Ovary (tissue), 9 donors: ENCODE measurements around the gene STXBP1. TPM values are rescaled to one million over a fixed set of nuclear protein-coding genes. Genes with fewer than 3 reads are reported as not detected.
"Not testable (repeated sequence)": the region's sequence is repeated elsewhere in the genome, so short reads cannot be mapped to it uniquely, and the experiment has no call there.

Experiments used
- DNase-seq, 5 donors: peaks; one replicate each; pipeline ENCODE4 v3.0.0-alpha.2; 2019 to 2020
- H3K27ac ChIP-seq, 2 donors: fragments of 200-600 bp; one replicate each; pipeline versions ENCODE4 v1.5.1 to v1.8.0; 2019 to 2022
- H3K27me3 ChIP-seq: fragments of 200-600 bp; one replicate; pipeline ENCODE4 v1.8.0; 2022
- H3K36me3 ChIP-seq: fragments of 200-600 bp; sonication (generic); one replicate; pipeline ENCODE4 v1.5.1; 2019
- H3K4me1 ChIP-seq: one replicate; pipeline ENCODE4 v1.8.1; 2013; ENCODE audit warnings: mild to moderate bottlenecking, moderate library complexity; ENCODE audit not compliant: insufficient read depth
- H3K4me3 ChIP-seq: fragments of 200-600 bp; sonication (generic); one replicate; pipeline ENCODE4 v1.5.1; 2017
- H3K9me3 ChIP-seq, 2 donors: fragments of 200-600 bp in 1 of 2; sonication (generic) in 1 of 2; one replicate each; pipeline versions ENCODE4 v1.5.1 to v1.8.1; 2013 to 2019; ENCODE audit warnings: mild to moderate bottlenecking in 1 of 2, moderate library complexity in 1 of 2
- EP300 ChIP-seq: sonication (generic); formaldehyde crosslinking; IDR thresholded peaks from one replicate; pipeline ENCODE4 v1.6.1; 2017; ENCODE audit warnings: antibody characterized with exemption
- POLR2A ChIP-seq: fragments of 450-650 bp; IDR thresholded peaks from one replicate; pipeline ENCODE4 v1.6.1; 2017; ENCODE audit warnings: antibody characterized with exemption, mild to moderate bottlenecking, moderate library complexity
- WGBS, 3 donors: extraction: QIAGEN DNeasy Blood & Tissue Kit in 1 of 3; methylation state at CpG; one replicate each; pipeline versions ENCODE4 v1.1.5 to v1.1.7; 2013 to 2017; 5-methylcytosine and 5-hydroxymethylcytosine counted together
- intact Hi-C, 4 donors: fragments of 100-400 bp; cut with DNase I; formaldehyde crosslinking; loops; one replicate each; pipeline versions ENCODE4 v1.11.0 to v1.15.1; 2022 to 2023
- polyA plus RNA-seq, 2 donors: library from polyadenylated mRNA; stranded (reverse); fragments of 200-250 nt in 1 of 2; fragments of 350-450 nt in 1 of 2; fragmentation: Illumina TruSeq in 1 of 2; extraction: RNeasy Lipid Tissue Mini Kit (QIAGEN cat#74804) in 1 of 2; gene quantifications; one replicate each; pipeline ENCODE4 v1.2.3, GENCODE V29; 2013 to 2014
- total RNA-seq, 7 donors: library from RNA; depleted of rRNA in 2 of 7; stranded (reverse); fragments of >200 nt in 2 of 7; fragmentation: NEBNext Ultra II Directional in 3 of 7; extraction: Animal tissue kit (Norgen Biotek cat#: 25700) in 3 of 7; gene quantifications; one replicate each; pipeline versions ENCODE4 v1.1.0 to v1.2.4, GENCODE V29; 2016 to 2023
- TF ChIP-seq, protein P1 (sequence below), 3 donors: fragments of 450-650 bp in 2 of 3; fragments of 200-600 bp in 1 of 3; IDR thresholded peaks; one replicate each; pipeline versions ENCODE4 v1.5.1 to v1.8.0; 2016 to 2022; ENCODE audit warnings: antibody characterized with exemption in 3 of 3, mild to moderate bottlenecking in 1 of 3
- donor health status: DM: no; HTN: no; CAD: no; lungs with moderate emphysema.
- donor health status: DM: no; HTN: no; CAD: no.
- donor health status: Bipolar disorder and iron deficiency.
- donor health status: DM: yes; HTN: yes; CAD: no.
- donor health status: DM: no; HTN: no; CAD: no.
- donor health status: DM: yes; HTN: yes; CAD: no.

STXBP1 gene
- total and polyA plus RNA-seq, 9 donors = 18.8 to 102 (median 75.7) TPM

DNA sequence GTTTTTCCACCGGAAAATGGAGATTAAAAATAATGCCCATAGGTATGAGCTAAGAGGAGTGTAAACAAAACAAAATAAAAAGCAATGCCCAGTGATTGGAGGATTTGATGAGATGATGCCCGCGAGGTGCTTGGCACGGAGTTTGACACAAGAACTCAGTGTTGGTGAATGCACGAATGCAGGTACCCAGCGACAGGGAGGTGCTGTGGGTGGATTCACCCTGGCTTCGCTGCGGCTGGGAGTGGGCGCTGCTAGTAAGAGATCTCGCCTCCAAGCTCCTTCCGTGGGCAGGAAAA is 526 bp upstream of the STXBP1 start:
- Histone ChIP-seq H3K4me1 (peaks cover 9% of the 10 kb centered on the region), H3K36me3 (no peaks in the 10 kb centered on the region), H3K4me3 (peak overlapping the region; percentile 41), H3K27ac (peak overlapping the region; percentile 42 to 71), H3K27me3 (no peaks in the 10 kb centered on the region), H3K9me3 (no peaks in the 10 kb centered on the region)
- DNase-seq = no peak
- TF ChIP-seq POLR2A (no peak), EP300 (no peak)
- TF ChIP-seq, protein P1, sequence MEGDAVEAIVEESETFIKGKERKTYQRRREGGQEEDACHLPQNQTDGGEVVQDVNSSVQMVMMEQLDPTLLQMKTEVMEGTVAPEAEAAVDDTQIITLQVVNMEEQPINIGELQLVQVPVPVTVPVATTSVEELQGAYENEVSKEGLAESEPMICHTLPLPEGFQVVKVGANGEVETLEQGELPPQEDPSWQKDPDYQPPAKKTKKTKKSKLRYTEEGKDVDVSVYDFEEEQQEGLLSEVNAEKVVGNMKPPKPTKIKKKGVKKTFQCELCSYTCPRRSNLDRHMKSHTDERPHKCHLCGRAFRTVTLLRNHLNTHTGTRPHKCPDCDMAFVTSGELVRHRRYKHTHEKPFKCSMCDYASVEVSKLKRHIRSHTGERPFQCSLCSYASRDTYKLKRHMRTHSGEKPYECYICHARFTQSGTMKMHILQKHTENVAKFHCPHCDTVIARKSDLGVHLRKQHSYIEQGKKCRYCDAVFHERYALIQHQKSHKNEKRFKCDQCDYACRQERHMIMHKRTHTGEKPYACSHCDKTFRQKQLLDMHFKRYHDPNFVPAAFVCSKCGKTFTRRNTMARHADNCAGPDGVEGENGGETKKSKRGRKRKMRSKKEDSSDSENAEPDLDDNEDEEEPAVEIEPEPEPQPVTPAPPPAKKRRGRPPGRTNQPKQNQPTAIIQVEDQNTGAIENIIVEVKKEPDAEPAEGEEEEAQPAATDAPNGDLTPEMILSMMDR (IDR thresholded peaks at IDR 0.05) = no peak
- intact Hi-C loops = loop anchor here in 1 of 4 donors (5.0 kb wide), 1 partner anchor 1771 kb away; no protein-coding TSS in a partner anchor
- WGBS, 3 donors = 1 to 2% (median 2%) methylated on average over 11 of the region's 11 CpGs

DNA sequence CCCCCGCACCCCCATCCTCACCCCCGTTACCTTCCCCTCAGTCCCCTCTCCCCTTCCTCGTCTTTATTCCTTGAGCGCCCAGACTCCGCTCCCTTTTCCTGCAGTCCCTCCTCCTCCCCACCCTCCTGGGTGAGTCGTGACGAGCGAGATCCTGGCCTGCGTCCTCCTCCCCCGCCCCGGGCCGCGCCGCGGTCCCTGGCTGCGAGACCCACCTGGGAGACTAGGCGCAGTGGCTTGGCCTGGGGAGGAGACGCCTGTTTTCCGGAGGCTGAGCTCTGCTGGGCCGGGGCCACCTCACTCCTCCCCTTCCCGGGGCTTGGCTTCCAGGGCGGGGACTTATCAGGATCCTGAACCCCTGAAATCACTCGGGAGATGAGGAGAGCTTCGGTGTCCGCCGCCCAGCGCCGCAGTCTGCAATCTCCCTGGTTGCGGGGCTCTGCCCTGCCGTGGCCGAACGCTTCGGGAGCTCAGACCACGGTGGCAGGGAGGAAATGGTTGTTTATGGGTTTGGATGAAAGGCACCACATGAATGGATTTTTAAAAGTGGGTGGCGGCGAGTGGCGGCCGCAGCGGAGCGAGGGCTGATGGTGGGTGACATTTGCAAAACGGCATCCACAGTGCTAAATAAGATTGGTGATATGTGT is 984 bp downstream of the STXBP1 start:
- intact Hi-C loops = loop anchor here in 1 of 4 donors (5.0 kb wide), 1 partner anchor 1769 kb away; no protein-coding TSS in a partner anchor
- peaks cover 8% of the 10 kb centered on the region for H3K4me1 ChIP-seq
- 1% methylated on average over 39 to 41 of the region's 41 CpGs for WGBS, 3 donors

DNA sequence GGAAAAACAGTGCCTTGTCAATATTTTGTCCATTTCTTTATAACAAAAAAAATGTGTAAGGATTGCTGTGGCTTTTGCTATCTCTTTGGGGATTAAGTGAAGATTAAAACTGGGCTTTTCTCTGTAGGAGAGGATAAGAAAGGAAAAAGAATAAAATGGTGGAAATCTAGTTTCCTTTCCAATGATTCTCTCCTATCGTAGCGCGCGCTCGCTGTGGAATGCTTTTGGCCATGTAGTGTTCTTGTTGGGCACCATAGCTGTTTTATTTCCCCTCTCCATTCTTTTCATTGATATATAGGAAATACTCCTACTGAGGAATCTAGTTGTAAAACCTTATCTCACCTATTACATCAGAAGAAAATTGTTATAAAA is 1.5 kb downstream of the STXBP1 start:
- 61 to 81% (median 73%) methylated on average over 5 of the region's 5 CpGs for WGBS, 3 donors
- intact Hi-C loops = loop anchor here in 1 of 4 donors (5.0 kb wide), 1 partner anchor 1769 kb away; no protein-coding TSS in a partner anchor

More for the DNA sequence above, 984 bp downstream of the STXBP1 start:
- peak; percentile 64 to 77 (median 75) for DNase-seq
- peak overlapping the region; percentile 71 for H3K4me3 ChIP-seq
- peak; percentile 47 for TF ChIP-seq POLR2A
- TF ChIP-seq, protein P1 (IDR thresholded peaks at IDR 0.05) = no peak
- H3K9me3 ChIP-seq = no peaks in the 10 kb centered on the region
- H3K27me3 ChIP-seq = no peaks in the 10 kb centered on the region
- peak overlapping the region; percentile 54 to 58 for H3K27ac ChIP-seq
- H3K36me3 ChIP-seq = no peaks in the 10 kb centered on the region

DNA sequence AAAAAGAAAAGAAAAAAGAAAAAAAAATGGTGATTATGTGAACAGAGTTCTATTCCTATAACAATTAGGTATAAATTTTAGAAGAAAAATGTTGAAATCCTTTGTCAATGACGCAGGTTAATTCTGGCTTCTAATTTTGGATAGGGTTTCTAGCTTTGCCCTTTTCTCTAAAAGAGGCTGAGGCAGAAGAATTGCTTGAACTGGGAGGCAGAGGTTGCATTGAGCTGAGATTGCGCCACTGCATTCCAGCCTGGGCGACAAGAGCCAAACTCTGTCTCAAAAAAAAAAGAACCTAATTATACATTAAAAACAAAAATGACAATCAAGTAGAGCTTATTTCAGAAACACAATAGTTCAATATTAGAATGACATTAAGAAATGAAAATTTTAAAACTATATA is 2.9 kb downstream of the STXBP1 start:
- WGBS, 3 donors = 34 to 56% (median 50%) methylated on average over 3 of the region's 3 CpGs
- Histone ChIP-seq H3K36me3 (no peaks in the 10 kb centered on the region), H3K4me1 (peaks cover 3% of the 10 kb centered on the region), H3K27me3 (no peaks in the 10 kb centered on the region), H3K9me3 (no peaks in the 10 kb centered on the region), H3K27ac (peak overlapping the region in 1 of 2 donors; percentile 54), H3K4me3 (no peak overlapping the region)
- peak in 1 of 5 donors; percentile 53 for DNase-seq
- TF ChIP-seq EP300 = no peak
- no peak for TF ChIP-seq POLR2A
- TF ChIP-seq, protein P1 (IDR thresholded peaks at IDR 0.05) = no peak
- intact Hi-C loops = loop anchor here in 1 of 4 donors (5.0 kb wide), 1 partner anchor 1767 kb away; no protein-coding TSS in a partner anchor

More for the DNA sequence above, 1.5 kb downstream of the STXBP1 start:
- peak overlapping the region; percentile 71 for H3K4me3 ChIP-seq
- H3K4me1 ChIP-seq = peaks cover 6% of the 10 kb centered on the region
- peak overlapping the region in 1 of 2 donors; percentile 58 for H3K27ac ChIP-seq
- TF ChIP-seq, protein P1 (IDR thresholded peaks at IDR 0.05) = no peak
- TF ChIP-seq POLR2A (no peak), EP300 (no peak)
- H3K36me3 ChIP-seq = no peaks in the 10 kb centered on the region
- no peak for DNase-seq
- no peaks in the 10 kb centered on the region for H3K9me3 ChIP-seq
- no peaks in the 10 kb centered on the region for H3K27me3 ChIP-seq

DNA sequence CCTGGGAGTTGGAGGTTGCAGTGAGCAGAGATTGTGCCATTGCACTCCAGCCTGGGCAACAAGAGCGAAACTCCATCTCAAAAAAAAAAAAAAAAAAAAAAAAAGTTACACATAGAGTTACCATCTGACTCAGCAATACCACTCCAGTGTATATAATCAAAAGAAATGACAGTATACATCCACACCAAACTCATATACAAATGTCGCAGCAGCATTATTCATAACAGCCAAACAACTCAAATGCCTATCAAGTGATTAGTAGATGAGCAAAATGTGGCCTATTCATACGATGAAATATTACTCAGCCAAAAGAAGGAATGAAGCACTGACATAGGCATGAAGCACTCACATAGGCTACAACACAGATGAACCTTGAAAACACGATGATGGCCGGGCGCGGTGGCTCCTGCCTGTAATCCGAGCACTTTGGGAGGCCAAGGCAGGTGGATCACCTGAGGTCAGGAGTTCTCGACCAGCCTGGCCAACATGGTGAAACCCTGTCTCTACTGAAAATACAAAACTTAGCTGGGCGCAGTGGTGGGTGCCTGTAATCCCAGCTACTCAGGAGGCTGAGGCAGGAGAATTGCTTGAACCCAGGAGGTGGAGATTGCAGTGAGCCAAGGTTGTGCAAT is 9.4 kb downstream of the STXBP1 start:
- H3K9me3 ChIP-seq, H3K27ac ChIP-seq, intact Hi-C loops, H3K4me3 ChIP-seq, H3K36me3 ChIP-seq, H3K27me3 ChIP-seq, DNase-seq, H3K4me1 ChIP-seq: not testable (repeated sequence)
- WGBS, 3 donors = 90 to 95% (median 92%) methylated on average over 10 of the region's 10 CpGs
